ENCODE results near the gene CHRNA1. TPM values are rescaled to one million over a fixed set of nuclear protein-coding genes. Genes with fewer than 3 reads are reported as not detected.

CHRNA1 gene
- total RNA-seq, 2 donors from 2014 or later = 0.43 TPM; not detected in 1

GRCh38 chr2:174704642-174705041 is 59.6 kb downstream of the CHRNA1 start:
- DNase-seq (ENCODE audit: low spot score) = no peak
- no peaks in the 10 kb centered on the region for H3K4me1 ChIP-seq
- no peak overlapping the region for H3K27ac ChIP-seq
- no peaks in the 10 kb centered on the region for H3K9me3 ChIP-seq
- no peak overlapping the region for H3K4me3 ChIP-seq
- no peaks in the 10 kb centered on the region for H3K36me3 ChIP-seq
- no peak for TF ChIP-seq CTCF (IDR thresholded peaks at IDR 0.05)
- H3K27me3 ChIP-seq = no peaks in the 10 kb centered on the region

- H3K9me3 ChIP-seq = no peaks in the 10 kb centered on the region
- DNase-seq (ENCODE audit: low spot score) = no peak
- no peak for TF ChIP-seq CTCF (IDR thresholded peaks at IDR 0.05)
- no peaks in the 10 kb centered on the region for H3K27me3 ChIP-seq
- no peaks in the 10 kb centered on the region for H3K36me3 ChIP-seq
- H3K27ac ChIP-seq = no peak overlapping the region
- H3K4me3 ChIP-seq = no peak overlapping the region
- no peaks in the 10 kb centered on the region for H3K4me1 ChIP-seq
Measured at GRCh38 chr2:174704061-174704460, 60.2 kb downstream of the CHRNA1 start.

DNA sequence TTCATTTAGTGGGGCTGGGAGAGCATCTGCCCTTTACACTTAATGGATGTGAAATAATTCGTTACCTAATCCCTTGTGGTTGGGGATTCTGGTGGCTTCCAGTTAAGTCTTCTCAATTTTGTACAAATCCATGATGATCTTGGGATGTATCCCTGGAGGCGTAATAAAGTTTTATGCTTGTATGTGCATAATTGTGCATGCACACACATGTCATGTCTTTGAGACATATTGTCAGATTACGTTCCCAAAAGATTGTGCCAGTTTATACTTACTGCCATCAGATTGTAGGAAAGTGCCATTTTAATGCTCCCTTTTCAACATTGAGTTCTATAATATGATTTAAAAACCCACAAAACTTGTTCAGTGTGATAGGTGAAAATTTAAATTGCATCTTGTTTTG is 60.8 kb downstream of the CHRNA1 start:
- Histone ChIP-seq H3K36me3 (no peaks in the 10 kb centered on the region), H3K4me3 (no peak overlapping the region), H3K27me3 (no peaks in the 10 kb centered on the region), H3K9me3 (no peaks in the 10 kb centered on the region), H3K4me1 (no peaks in the 10 kb centered on the region), H3K27ac (no peak overlapping the region)
- TF ChIP-seq CTCF (IDR thresholded peaks at IDR 0.05) = no peak
- DNase-seq (ENCODE audit: low spot score) = no peak

DNA sequence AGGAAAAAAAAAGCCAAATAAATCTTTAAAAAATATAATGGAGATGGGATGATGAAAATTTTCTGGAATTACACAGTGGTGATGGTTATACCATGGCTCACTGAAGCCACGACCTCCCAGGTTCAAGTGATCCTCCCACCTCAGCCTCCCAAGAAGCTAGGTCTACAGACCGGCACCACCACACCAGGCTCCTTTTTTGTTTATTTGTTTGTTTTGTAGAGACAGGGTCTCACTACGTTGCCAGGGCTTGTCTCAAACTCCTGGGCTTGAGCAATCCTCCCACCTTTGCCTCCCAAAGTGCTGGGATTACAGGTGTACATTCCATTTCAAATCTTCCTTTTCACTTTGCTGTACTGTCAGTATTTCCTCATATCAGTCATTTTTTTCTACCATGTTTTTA is 61.7 kb downstream of the CHRNA1 start:
- no peaks in the 10 kb centered on the region for H3K27me3 ChIP-seq
- no peaks in the 10 kb centered on the region for H3K4me1 ChIP-seq
- TF ChIP-seq CTCF (IDR thresholded peaks at IDR 0.05) = no peak
- no peaks in the 10 kb centered on the region for H3K9me3 ChIP-seq
- DNase-seq (ENCODE audit: low spot score) = no peak
- H3K36me3 ChIP-seq = no peaks in the 10 kb centered on the region
- no peak overlapping the region for H3K27ac ChIP-seq
- H3K4me3 ChIP-seq = no peak overlapping the region

- H3K36me3 ChIP-seq = no peaks in the 10 kb centered on the region
- no peak overlapping the region for H3K4me3 ChIP-seq
- H3K9me3 ChIP-seq = no peaks in the 10 kb centered on the region
- no peaks in the 10 kb centered on the region for H3K4me1 ChIP-seq
- no peaks in the 10 kb centered on the region for H3K27me3 ChIP-seq
- DNase-seq (ENCODE audit: low spot score) = no peak
- no peak overlapping the region for H3K27ac ChIP-seq
- peak; percentile 38 to 82 for TF ChIP-seq CTCF (IDR thresholded peaks at IDR 0.05)
Measured at GRCh38 chr2:174699993-174700766, 64.1 kb downstream of the CHRNA1 start.

Other genes starting within 250 kb of the CHRNA1 start
- 10 to 100 TPM; 12.3 to 17.5 TPM for gene WIPF1, start 166.7 kb downstream of the CHRNA1 start, total RNA-seq
- 1 to 10 TPM; 4.1 to 9.3 TPM for gene CHN1, start 240.9 kb upstream of the CHRNA1 start, total RNA-seq